Osteocyte (in vitro differentiated cells): Measurements from ENCODE around the gene NHERF2. TPM values are rescaled to one million over a fixed set of nuclear protein-coding genes. Genes with fewer than 3 reads are reported as not detected.

Experiments
- DNase-seq: peaks from one replicate; pipeline ENCODE4 v3.0.0; 2021; ENCODE audit warnings: mixed read lengths; ENCODE audit not compliant: unreplicated experiment; ENCODE audit errors: extremely low spot score
- H3K27ac Mint-ChIP-seq: one replicate; pipeline ENCODE4 v1.8.0; 2021; ENCODE audit warnings: mild to moderate bottlenecking, mixed read lengths; ENCODE audit not compliant: unreplicated experiment
- H3K27me3 Mint-ChIP-seq: one replicate; pipeline ENCODE4 v1.8.0; 2021; ENCODE audit warnings: mixed read lengths; ENCODE audit not compliant: unreplicated experiment
- H3K36me3 Mint-ChIP-seq: one replicate; pipeline ENCODE4 v1.8.0; 2021; ENCODE audit warnings: mixed read lengths; ENCODE audit not compliant: unreplicated experiment
- H3K4me1 Mint-ChIP-seq: one replicate; pipeline ENCODE4 v1.8.0; 2021; ENCODE audit warnings: mixed read lengths; ENCODE audit not compliant: unreplicated experiment
- H3K4me3 Mint-ChIP-seq: one replicate; pipeline ENCODE4 v1.8.0; 2021; ENCODE audit warnings: mild to moderate bottlenecking, moderate library complexity, mixed read lengths; ENCODE audit not compliant: unreplicated experiment
- H3K9me3 Mint-ChIP-seq: one replicate; pipeline ENCODE4 v1.8.0; 2021; ENCODE audit warnings: mixed read lengths; ENCODE audit not compliant: unreplicated experiment
- total RNA-seq: library from RNA; stranded (reverse); gene quantifications from 2 replicates; pipeline ENCODE4 v1.2.1, GENCODE V29; 2021
- TF ChIP-seq, protein P1 (sequence below): fragments of 200-600 bp; sonication (generic); IDR thresholded peaks from 2 replicates; pipeline ENCODE4 v1.5.0; 2021; ENCODE audit warnings: antibody characterized with exemption, mild to moderate bottlenecking, moderate library complexity

The NHERF2 gene
- total RNA-seq, 1 donor from 2014 or later, result 146 TPM

DNA sequence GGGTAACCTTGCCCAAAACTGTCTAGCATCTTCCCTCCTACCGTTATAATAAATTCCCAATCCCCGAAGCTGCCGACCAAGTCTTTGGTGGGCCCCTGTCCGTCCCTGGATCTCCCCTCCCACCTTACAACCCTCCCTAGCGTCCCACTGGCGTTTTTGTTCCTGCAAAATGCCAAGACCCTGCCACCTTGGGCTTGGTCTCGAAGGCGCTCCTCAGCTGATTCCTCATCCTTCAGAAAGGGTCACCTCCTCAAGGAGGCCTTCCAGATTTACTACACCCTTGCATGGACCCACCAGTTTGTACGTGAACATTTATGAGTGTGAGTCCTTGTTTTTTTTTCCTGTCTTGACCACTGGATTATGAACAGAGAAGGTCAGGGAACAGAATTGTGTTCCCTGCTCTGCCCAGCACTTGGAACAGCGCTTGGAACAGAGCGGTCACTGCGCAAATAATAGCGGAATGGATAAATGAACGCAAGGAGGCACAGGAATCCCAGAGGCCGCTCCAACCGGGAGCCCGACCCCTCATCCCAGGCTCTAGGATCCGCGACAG lies 43.6 kb upstream of the NHERF2 start:
- Mint-ChIP-seq H3K36me3 (peaks cover 9% of the 10 kb centered on the region), H3K27ac (no peak overlapping the region), H3K4me1 (peaks cover 11% of the 10 kb centered on the region), H3K9me3 (no peaks in the 10 kb centered on the region), H3K27me3 (peaks cover 9% of the 10 kb centered on the region), H3K4me3 (peak overlapping the region; percentile 71)
- DNase-seq, result no peak
- TF ChIP-seq, protein P1, sequence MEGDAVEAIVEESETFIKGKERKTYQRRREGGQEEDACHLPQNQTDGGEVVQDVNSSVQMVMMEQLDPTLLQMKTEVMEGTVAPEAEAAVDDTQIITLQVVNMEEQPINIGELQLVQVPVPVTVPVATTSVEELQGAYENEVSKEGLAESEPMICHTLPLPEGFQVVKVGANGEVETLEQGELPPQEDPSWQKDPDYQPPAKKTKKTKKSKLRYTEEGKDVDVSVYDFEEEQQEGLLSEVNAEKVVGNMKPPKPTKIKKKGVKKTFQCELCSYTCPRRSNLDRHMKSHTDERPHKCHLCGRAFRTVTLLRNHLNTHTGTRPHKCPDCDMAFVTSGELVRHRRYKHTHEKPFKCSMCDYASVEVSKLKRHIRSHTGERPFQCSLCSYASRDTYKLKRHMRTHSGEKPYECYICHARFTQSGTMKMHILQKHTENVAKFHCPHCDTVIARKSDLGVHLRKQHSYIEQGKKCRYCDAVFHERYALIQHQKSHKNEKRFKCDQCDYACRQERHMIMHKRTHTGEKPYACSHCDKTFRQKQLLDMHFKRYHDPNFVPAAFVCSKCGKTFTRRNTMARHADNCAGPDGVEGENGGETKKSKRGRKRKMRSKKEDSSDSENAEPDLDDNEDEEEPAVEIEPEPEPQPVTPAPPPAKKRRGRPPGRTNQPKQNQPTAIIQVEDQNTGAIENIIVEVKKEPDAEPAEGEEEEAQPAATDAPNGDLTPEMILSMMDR, result no peak

DNA sequence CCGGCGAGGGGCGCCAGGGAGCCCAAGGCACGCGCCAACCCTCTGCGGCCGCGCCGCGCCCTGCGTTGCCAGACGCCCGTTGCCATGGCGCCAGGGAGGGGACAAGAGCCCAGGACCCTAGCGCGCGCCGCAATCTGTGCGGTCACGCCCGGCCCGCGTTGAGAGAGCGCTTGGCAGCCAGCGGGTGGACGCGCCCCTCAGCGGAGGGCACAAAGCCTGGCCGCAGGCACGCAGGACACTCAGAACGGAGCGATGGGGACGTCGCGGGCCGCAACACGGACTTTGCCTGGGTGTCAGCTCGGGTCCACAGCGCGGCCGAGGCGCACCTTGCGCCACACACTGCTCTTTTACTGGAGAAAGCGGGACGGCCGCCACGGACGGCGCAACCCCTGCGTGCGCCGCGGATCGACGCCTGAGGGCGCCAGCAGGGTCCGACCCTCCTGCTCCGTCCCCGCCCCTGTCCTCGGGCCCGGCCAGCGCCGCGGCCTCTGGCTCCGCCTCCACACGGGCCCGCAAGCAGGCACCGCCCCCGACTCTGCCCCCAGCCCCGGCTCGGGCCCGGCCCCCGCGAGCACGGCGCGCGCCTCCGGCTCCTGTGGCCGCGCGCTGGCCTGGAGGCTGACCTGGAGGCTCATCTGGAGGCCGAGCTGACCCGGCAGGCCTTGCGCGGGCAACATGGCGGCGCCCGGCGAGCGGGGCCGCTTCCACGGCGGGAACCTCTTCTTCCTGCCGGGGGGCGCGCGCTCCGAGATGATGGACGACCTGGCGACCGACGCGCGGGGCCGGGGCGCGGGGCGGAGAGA lies 43.0 kb upstream of the NHERF2 start, which contains the start of gene GFER:
TSS of gene GFER (plus strand) at position 650 of the 803 bp plus-strand sequence. CDS start at position 676, 26 bp downstream.
- Mint-ChIP-seq H3K4me3 (peak within 1 kb of the TSS; percentile 80), H3K9me3 (no peaks in the 10 kb centered on the region), H3K4me1 (peaks cover 11% of the 10 kb centered on the region), H3K27ac (peak within 1 kb of the TSS; percentile 78), H3K36me3 (peaks cover 9% of the 10 kb centered on the region), H3K27me3 (peaks cover 12% of the 10 kb centered on the region)
- TF ChIP-seq, protein P1, result peak; percentile 53
- peak; percentile 97 for DNase-seq

DNA sequence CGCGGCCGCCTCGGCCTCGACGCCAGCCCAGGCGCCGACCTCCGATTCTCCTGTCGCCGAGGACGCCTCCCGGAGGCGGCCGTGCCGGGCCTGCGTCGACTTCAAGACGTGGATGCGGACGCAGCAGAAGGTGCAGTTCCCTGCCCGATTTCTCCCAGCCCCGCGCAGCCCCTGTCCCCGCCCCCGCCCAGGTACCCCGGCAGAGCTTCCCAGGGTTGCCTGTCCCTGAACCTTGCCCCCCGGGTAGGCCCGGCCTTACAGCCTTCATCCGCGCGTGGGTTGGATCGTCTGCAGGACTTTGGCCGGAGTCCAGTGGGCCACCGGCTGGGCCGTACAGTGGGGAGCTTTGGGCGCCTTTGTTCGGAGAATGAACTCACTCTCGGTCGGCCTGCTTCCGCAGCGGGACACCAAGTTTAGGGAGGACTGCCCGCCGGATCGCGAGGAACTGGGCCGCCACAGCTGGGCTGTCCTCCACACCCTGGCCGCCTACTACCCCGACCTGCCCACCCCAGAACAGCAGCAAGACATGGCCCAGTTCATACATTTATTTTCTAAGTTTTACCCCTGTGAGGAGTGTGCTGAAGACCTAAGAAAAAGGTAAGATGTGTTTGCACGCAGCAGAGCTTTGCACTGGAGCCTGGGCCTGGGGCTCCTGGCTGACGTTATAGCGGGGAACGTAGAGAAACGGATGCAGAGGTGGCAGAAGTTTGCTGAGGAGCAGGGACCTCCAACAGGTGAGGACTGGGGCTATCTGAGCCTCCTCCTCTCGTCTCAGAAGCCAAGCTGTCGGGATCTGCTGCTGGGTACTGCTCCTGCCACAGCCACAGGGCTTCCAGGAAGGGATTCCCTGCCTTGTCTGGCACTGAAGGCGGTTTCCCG lies 42.1 kb upstream of the NHERF2 start:
- Mint-ChIP-seq H3K4me3 (peak overlapping the region; percentile 80), H3K27ac (no peak overlapping the region), H3K36me3 (peaks cover 9% of the 10 kb centered on the region), H3K4me1 (peaks cover 14% of the 10 kb centered on the region), H3K9me3 (no peaks in the 10 kb centered on the region), H3K27me3 (peaks cover 19% of the 10 kb centered on the region)
- no peak for DNase-seq
- TF ChIP-seq, protein P1, result no peak

DNA sequence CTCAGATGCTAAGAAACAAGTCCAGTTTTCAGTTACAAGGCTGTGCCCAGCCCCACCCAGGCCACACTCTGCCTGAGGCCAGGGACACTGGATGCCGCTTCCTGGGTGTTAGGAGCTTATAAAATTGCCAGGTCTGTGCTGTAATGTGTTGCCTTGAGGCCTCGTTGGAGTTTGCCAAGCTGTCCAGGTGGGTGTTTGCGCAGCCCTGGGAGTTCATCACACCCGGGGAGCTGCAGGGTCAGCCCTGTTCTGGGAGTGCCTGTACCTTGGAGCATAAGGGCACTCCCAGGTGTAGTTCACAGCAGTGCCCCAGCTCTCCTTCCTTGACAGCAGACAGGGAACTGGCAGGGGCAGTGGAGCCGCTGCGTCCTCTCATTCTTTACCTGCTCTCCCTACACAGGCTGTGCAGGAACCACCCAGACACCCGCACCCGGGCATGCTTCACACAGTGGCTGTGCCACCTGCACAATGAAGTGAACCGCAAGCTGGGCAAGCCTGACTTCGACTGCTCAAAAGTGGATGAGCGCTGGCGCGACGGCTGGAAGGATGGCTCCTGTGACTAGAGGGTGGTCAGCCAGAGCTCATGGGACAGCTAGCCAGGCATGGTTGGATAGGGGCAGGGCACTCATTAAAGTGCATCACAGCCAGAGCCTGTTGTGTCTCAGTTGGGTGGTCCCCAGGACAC lies 41.1 kb upstream of the NHERF2 start:
- Mint-ChIP-seq H3K4me1 (peaks cover 14% of the 10 kb centered on the region), H3K27ac (no peak overlapping the region), H3K4me3 (no peak overlapping the region), H3K9me3 (no peaks in the 10 kb centered on the region), H3K27me3 (peaks cover 15% of the 10 kb centered on the region), H3K36me3 (peaks cover 9% of the 10 kb centered on the region)
- TF ChIP-seq, protein P1, result no peak
- no peak for DNase-seq
